Neutrophil (primary cell): ENCODE data around the gene NEK1.
A peak's percentile ranks its signal among the peaks of the same experiment; 100 is the strongest.

Experiments used
- H3K27ac ChIP-seq: fragments of 200-600 bp; sonication (generic); 2 replicates; pipeline ENCODE4 v1.5.1; 2016; ENCODE audit warnings: mild to moderate bottlenecking, moderate library complexity
- H3K27me3 ChIP-seq: fragments of 200-600 bp; sonication (generic); 2 replicates; pipeline ENCODE4 v1.6.0; 2016; ENCODE audit warnings: mild to moderate bottlenecking
- H3K36me3 ChIP-seq: fragments of 200-600 bp; sonication (generic); 2 replicates; pipeline ENCODE4 v1.5.1; 2017
- H3K4me1 ChIP-seq, 2 experiments: fragments of 200-600 bp in 1 of 2; sonication (generic) in 1 of 2; 1 replicate in 1 of 2; 2 replicates in 1 of 2; pipeline versions ENCODE4 v1.5.1 to v1.6.1; 2013 to 2016; ENCODE audit warnings: low read depth in 1 of 2, low read length in 1 of 2, mild to moderate bottlenecking in 1 of 2, moderate library complexity in 1 of 2; ENCODE audit not compliant: control insufficient read depth in 1 of 2, insufficient read depth in 1 of 2
- H3K4me3 ChIP-seq, 2 experiments: fragments of 200-600 bp in 1 of 2; sonication (generic) in 1 of 2; 1 replicate in 1 of 2; 2 replicates in 1 of 2; pipeline ENCODE4 v1.5.1; 2013 to 2016; ENCODE audit warnings: low read depth in 1 of 2, low read length in 1 of 2, mild to moderate bottlenecking in 1 of 2, moderate library complexity in 1 of 2
- H3K9me3 ChIP-seq: fragments of 200-600 bp; sonication (generic); 2 replicates; pipeline ENCODE4 v1.5.1; 2016
- CTCF ChIP-seq: fragments of 200-600 bp; sonication (generic); IDR thresholded peaks from 2 replicates; pipeline ENCODE4 v1.5.1; 2016; ENCODE audit warnings: antibody characterized with exemption

NEK1 gene

GRCh38 chr4:169615467-169616106 lies 3.2 kb upstream of the NEK1 start:
- TF ChIP-seq CTCF = no peak
- Histone ChIP-seq H3K4me1 (peaks cover 25 to 26% of the 10 kb centered on the region in 2 experiments), H3K4me3 (no peak overlapping the region), H3K27ac (no peak overlapping the region), H3K27me3 (peaks cover 6% of the 10 kb centered on the region), H3K9me3 (no peaks in the 10 kb centered on the region), H3K36me3 (no peaks in the 10 kb centered on the region)

GRCh38 chr4:169612871-169613859 lies 782 bp upstream of the NEK1 start:
- H3K27me3 ChIP-seq = peaks cover 2% of the 10 kb centered on the region
- no peaks in the 10 kb centered on the region for H3K9me3 ChIP-seq
- peak; percentile 49 for TF ChIP-seq CTCF
- peaks cover 14 to 17% of the 10 kb centered on the region in 2 experiments for H3K4me1 ChIP-seq
- peak overlapping the region; percentile 90 for H3K27ac ChIP-seq
- no peaks in the 10 kb centered on the region for H3K36me3 ChIP-seq
- H3K4me3 ChIP-seq = peak overlapping the region; percentile 87 to 94

GRCh38 chr4:169611157-169611556 lies 1.2 kb downstream of the NEK1 start:
- Histone ChIP-seq H3K4me3 (peak overlapping the region; percentile 87 to 94), H3K9me3 (no peaks in the 10 kb centered on the region), H3K27me3 (no peaks in the 10 kb centered on the region), H3K4me1 (peaks cover 14 to 17% of the 10 kb centered on the region in 2 experiments), H3K36me3 (no peaks in the 10 kb centered on the region), H3K27ac (no peak overlapping the region)
- TF ChIP-seq CTCF = no peak

GRCh38 chr4:169604903-169605331 lies 7.5 kb downstream of the NEK1 start:
- Histone ChIP-seq H3K27ac (no peak overlapping the region), H3K4me1 (no peaks in the 10 kb centered on the region), H3K27me3 (no peaks in the 10 kb centered on the region), H3K4me3 (no peak overlapping the region), H3K36me3 (peaks cover 7% of the 10 kb centered on the region), H3K9me3 (no peaks in the 10 kb centered on the region)
- no peak for TF ChIP-seq CTCF

- H3K36me3 ChIP-seq = peaks cover 7% of the 10 kb centered on the region
- no peak for TF ChIP-seq CTCF
- H3K4me1 ChIP-seq = no peaks in the 10 kb centered on the region
- H3K9me3 ChIP-seq = no peaks in the 10 kb centered on the region
- H3K27me3 ChIP-seq = no peaks in the 10 kb centered on the region
- no peak overlapping the region for H3K27ac ChIP-seq
- H3K4me3 ChIP-seq = no peak overlapping the region
Observed at GRCh38 chr4:169604131-169604900, 8.1 kb downstream of the NEK1 start.
